ENCODE data around the gene ADIPOR2. TPM values are rescaled to one million over a fixed set of nuclear protein-coding genes. Genes with fewer than 3 reads are reported as not detected.
"Not testable (repeated sequence)": the region's sequence is repeated elsewhere in the genome, so short reads cannot be mapped to it uniquely, and the experiment has no call there.

Gene ADIPOR2
- total and polyA plus RNA-seq, 2 of the 4 experiments (the other 2 are of a cell fraction), result 20.0 to 24.9 TPM

DNA sequence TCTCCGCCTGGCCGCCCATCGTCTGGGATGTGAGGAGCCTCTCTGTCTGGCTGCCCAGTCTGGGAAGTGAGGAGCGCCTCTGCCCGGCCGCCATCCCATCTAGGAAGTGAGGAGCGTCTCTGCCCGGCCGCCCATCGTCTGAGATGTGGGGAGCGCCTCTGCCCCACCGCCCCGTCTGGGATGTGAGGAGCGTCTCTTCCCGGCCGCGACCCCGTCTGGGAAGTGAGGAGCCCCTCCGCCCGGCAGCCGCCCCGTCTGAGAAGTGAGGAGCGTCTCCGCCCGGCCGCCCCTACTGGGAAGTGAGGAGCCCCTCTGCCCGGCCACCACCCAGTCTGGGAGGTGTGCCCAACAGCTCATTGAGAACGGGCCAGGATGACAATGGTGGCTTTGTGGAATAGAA lies 127.1 kb downstream of the ADIPOR2 start:
- H3K79me1 ChIP-seq (ENCODE audit: low read depth in 1 of 2, low read length in 2 of 2); H3K18ac ChIP-seq (ENCODE audit: low read depth, low read length); H4K91ac ChIP-seq (ENCODE audit: insufficient read depth, low read depth, low read length); BruUV-seq (replicated peaks); H3K4me1 ChIP-seq (ENCODE audit: control insufficient read depth, insufficient read depth, low read length); H2BK120ac ChIP-seq (ENCODE audit: low read depth, low read length); H4K8ac ChIP-seq (ENCODE audit: low read depth in 2 of 2, low read length in 2 of 2); H3K4ac ChIP-seq (ENCODE audit: low read depth, low read length); H4K20me1 ChIP-seq (ENCODE audit: insufficient read depth, low read length); H2BK5ac ChIP-seq (ENCODE audit: low read depth, low read length, poor library complexity, severe bottlenecking); H3K14ac ChIP-seq (replicated peaks; ENCODE audit: low read depth, low read length); H3K27ac ChIP-seq (ENCODE audit: insufficient read depth, low read length); DNase-seq; H2BK15ac ChIP-seq (ENCODE audit: low read depth, low read length); ATAC-seq (ENCODE audit: low read depth); intact Hi-C loops (cut with micrococcal nuclease); CTCF ChIA-PET; H3K56ac ChIP-seq (ENCODE audit: extremely low read depth, insufficient read depth, low read length); H2AK5ac ChIP-seq (ENCODE audit: low read depth, low read length); H2AFZ ChIP-seq (replicated peaks; ENCODE audit: low read length, poor library complexity); H3K9ac ChIP-seq (ENCODE audit: low read depth, low read length); H3K4me3 ChIP-seq (ENCODE audit: insufficient read depth, low read depth, low read length); dilution Hi-C loops (cut with HindIII; ENCODE audit: low sequenced_read_pairs, unreplicated experiment); H2BK20ac ChIP-seq (ENCODE audit: low read depth, low read length); H2AK9ac ChIP-seq (replicated peaks; ENCODE audit: low read depth, low read length, poor library complexity); H4K5ac ChIP-seq (ENCODE audit: low read depth, low read length); H3K36me3 ChIP-seq (ENCODE audit: control insufficient read depth, insufficient read depth, low read length); H3K4me2 ChIP-seq (ENCODE audit: low read depth, low read length); POLR2A ChIA-PET (ENCODE audit: unreplicated experiment); H3K9me3 ChIP-seq (ENCODE audit: control insufficient read depth, insufficient read depth, low read length); H3K23ac ChIP-seq (ENCODE audit: low read depth, low read length); H3K9me1 ChIP-seq (ENCODE audit: insufficient read depth, low read length): not testable (repeated sequence)
- H3K27me3 ChIP-seq (ENCODE audit: control insufficient read depth, insufficient read depth, low read length), result peaks cover 69% of the 10 kb centered on the region
- 90% methylated on average over 2 of the region's 28 CpGs; no CpG with 5 or more reads in 1 of the 2 experiments for WGBS, 2 experiments (ENCODE audit: extremely low coverage in 2 of 2, insufficient read length in 1 of 2)
- in situ Hi-C loops (cut with MboI; ENCODE audit: low sequenced_read_pairs), result loop anchor here (25.0 kb wide), 1 partner anchor 469 kb away; no protein-coding TSS in a partner anchor
